ENCODE results near the gene CFAP92.
"Not testable (repeated sequence)": the region's sequence is repeated elsewhere in the genome, so short reads cannot be mapped to it uniquely, and the experiment has no call there.

The CFAP92 gene

DNA sequence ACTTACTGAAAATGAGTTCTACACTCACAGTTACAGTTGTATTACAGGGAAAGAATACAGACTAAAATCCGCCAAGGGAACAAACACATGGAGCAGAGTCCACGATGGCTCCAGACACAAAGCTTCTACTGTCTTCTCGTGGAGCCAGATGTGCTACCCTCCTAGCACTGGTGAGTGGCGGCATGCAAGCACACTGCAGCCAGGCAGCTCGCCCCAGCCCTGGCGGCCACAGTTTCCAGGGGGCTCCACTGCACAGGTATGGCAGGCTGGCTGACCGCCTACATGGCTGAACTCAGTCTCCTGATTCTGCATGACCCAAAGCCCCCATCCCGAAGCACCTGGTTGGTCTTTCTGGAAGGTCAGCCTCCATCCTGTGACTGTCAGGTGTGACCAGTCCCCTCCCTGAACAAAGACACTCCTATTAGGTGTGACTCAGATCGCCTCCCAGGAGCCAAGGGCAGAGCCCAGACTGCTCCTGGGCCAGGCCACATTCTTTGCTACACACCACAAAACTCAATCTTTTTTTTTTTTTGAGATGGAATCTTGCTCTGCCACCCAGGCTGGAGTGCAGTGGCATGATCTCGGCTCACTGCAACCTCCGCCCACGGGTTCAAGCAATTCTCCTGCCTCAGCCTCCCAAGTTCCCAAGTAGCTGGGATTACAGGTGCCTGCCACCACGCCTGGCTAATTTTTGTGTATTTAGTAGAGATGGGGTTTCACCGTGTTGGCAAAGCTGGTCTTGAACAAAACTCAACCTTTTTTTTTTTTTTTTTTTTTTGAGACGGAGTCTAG, 51.5 kb downstream of the CFAP92 start:
- no peak for DNase-seq (ENCODE audit: low read depth, low spot score)

DNA sequence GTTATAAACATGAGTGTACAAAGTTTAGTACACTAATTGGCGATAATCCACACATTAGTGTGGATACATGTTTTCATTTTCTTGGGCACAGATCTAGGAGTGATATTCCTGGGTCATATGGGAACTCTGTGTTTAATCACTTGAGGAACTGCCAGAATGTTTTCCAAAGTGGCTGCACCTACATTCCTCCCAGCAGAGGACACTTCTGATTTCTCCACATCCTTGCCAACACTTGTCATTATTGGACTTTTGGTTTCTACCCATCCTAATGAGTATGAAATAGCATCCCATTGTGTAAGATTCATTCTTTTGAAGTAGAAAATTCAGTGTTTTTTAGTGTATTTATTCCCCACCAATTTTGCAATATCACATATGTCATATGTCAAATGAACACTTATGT, 53.6 kb downstream of the CFAP92 start:
- DNase-seq (ENCODE audit: low read depth, low spot score) = no peak

DNA sequence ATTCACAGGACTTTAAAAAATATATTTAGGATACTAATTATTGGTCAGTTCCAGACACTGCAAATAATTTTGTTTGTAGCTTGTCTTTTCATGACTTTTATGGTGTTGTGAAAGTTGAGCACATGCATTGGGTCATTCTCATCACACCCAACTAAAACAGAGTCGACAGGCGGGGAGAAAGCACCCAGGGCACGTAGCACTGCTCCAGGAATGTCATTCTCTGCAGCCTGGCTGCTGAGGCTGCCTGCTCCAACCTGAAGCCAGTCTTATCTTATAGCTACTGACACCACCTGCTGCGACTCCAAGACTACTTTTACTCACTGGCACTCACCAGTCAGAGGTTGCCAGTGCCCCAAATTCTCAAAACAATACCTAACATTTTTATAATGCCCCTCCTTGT, 57.5 kb downstream of the CFAP92 start:
- DNase-seq (ENCODE audit: low read depth, low spot score) = no peak

DNA sequence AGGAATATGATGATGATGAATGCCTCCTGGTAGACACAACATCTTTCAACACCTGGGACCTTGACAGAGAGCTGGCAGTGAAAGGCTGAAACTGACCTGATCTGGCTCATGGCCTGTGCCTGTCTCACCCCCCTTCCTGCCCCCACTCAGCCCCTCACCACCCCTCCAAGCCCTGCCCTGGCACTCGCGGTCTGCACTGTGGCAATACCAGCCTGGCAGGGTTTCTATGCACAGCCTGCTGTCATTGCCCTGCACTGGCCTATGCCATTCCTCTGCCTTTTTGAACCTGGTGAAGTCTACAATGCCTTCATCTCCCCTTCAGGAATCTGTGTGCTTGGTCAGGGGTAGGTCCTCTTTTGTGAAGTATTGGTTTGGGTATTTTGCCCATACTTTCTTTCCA, 58.0 kb downstream of the CFAP92 start:
- no peak for DNase-seq (ENCODE audit: low read depth, low spot score)

DNA sequence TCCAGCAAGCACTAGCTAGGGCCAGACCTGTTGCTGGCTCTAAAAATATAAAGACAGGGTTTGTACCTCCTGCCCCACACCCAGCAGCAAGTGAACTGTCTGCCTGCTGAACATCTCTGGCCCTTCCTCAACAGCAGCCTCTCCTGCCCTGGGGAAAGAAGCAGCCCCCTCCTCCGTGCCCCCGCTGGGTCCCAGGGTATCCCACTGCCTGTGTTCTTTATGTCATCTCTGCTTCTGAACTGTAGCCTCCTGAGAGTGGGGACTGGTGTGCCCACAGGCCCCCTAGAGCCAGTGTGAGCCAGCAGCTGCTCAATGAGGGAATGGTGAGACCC, 60.0 kb downstream of the CFAP92 start:
- no peak for DNase-seq (ENCODE audit: low read depth, low spot score)

DNA sequence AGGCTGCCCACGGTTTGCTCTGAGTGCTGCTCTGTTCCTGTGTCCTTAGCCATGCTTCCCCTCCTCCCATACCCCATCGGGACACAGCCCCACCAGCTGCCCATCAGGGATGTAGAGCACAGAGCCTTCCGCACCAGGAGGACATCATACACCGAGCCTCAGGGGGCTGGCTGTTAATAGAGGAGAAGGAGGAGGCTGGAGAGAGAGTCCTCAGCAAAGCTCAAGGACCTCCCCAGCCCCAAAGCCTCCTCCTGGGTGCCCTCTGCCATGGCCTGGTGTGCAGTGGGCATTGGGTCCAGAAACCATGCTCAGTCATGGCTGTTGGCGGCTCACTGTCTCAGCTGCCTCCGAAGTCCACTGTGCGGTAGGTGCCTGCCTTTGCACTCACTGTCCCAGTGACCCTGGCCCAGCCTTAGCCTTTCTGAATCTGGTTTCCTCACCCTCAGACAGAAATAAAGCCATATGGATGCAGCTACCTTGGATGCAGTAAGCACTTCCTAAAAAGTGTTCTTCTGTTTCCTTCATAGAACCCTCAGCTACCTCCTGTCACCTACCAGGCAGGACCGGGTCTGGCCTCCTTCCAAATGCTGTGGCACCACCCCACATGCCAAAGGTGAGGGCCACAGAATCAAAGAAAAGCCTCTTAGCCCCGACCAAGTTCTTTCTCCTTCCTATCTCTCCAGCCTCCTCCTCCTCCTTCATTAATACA, 60.5 kb downstream of the CFAP92 start:
- no peak for DNase-seq (ENCODE audit: low read depth, low spot score)

DNA sequence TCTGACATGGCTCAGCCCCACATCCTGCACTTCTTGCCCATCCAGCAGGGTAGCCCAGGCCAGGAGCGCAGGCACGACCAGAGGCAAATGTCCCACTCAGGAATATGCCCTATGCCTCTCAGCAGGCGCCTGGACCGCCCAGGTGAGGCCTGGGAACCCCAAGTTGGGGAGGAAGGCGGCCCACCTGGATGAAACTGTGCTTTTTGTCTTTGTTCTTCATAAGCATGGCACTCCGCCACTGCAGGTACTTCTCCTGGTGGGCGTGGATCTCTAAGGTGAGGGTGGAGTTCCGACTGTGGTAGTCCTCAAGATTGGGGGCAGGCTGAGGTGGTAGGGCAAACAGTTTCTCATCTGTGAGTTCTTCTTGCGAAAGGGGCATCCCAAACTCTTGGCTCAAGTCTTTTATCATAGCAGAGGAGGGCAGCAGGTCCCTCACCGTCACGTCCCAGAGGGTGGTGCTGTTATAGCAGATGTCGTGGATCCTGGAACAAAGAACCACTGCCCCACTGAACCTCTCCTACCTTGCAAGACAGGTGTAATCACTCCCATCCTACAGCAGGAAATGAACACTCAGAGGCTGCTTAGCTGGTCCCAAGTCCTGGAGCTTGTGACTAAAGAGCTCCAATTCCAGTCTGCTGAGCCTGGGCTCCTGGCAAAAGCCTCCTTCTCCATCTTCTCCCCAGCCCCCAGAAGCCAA, 61.2 kb downstream of the CFAP92 start:
- no peak for DNase-seq (ENCODE audit: low read depth, low spot score)

DNA sequence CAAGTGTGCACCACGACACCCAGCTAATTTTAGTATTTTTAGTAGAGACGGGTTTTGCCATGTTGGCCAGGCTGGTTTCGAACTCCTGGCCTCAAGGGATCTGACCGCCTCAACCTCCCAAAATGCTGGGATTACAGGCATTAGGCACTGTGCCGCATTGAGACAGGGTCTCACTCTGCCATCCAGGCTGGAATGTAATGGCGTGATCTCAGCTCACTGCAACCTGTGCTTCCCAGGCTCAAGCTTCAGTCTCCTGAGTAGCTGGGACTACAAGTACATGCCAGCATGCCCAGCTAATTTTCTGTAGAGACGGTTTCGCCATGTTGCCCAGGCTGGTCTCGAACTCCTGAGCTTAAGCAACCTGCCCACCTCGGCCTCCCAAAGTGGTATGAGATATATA, 62.8 kb downstream of the CFAP92 start:
- DNase-seq (ENCODE audit: low read depth, low spot score) = no peak

DNA sequence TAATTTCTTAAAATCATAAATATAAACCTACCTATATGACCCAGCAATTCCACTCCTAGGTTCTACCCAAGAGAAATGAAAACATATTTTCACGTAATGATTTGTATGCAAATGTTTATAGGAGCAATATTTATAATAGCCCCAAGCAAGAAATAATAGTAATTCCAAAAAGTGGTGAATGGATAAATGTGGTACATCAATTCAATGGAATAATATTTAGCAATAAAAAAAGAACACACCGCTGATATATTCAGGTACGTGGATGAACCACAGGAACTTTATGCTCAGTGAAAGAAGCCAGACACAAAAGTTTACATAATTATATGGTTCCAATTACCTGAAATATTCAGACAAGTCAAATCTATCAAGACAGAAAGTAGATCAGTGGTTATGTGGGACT, 64.5 kb downstream of the CFAP92 start:
- no peak for DNase-seq (ENCODE audit: low read depth, low spot score)

DNA sequence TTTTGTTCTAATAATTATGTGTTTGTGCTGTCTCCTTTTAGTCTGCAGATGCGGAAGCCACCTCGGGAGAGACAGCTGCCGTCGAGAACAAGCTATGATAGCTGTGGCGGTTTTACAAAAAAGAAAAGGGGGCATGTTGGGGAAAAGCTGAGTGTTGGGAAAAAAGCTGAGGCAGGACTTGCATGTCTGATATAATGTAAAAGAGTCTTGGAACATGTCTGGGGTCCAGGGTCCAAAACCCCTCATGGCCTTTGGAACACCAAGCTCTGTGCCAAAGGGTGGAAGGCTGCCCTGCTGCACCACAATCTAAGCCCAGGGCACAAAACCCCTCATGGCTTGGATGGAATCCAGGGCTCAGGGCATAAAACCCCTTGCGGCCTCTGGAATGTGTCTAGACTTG, 69.9 kb downstream of the CFAP92 start:
- not testable (repeated sequence) for DNase-seq (ENCODE audit: low read depth, low spot score)

DNA sequence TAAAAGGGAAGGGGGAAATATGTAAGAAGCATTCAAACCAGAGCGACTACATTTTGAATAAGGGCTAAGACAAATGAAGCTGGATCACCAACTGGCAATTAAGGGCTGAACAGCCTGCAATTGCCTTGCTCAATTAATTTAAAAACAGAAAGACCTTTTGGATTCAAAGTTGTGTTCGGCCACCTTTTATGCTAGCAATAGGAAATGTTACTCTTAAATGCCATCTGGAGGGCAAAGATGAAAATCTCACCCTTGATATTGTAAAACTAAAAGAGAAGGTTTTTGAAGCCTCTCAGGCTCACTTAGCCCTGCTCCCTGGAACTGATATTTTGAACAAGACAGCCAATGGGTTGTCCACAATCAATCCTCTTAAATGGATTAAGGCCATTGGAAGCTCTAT, 70.3 kb downstream of the CFAP92 start:
- no peak for DNase-seq (ENCODE audit: low read depth, low spot score)

DNA sequence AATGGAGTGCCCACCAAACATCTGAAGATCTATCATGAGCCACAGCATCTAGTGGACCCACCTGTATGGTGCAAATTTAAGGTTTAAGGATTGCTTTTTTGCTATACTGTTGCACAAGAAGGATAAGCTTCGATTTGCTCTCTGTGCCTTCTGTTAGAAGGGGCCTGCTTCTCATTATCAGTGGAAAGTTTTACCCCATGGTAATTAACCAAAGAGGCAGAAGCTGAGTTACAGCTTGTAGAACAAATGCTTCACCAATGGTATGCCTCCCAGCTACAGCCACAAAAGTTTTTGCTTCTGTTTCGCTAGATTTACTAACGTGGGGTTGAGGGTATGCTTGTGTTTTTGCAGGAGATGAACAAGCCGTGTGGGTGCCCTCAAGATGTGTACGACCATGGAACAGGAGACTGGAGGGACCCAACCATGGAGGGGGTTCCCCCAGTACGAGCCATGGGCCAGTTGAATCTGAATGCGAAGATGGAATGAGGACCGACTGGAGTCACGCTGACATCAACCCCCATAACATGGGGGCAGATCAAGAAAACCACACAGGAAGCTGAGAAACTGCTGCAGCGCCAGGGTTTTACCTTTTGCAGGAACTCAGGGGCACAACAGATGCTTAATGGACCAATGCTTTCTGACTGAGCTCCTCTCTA, 70.9 kb downstream of the CFAP92 start:
- no peak for DNase-seq (ENCODE audit: low read depth, low spot score)

DNA sequence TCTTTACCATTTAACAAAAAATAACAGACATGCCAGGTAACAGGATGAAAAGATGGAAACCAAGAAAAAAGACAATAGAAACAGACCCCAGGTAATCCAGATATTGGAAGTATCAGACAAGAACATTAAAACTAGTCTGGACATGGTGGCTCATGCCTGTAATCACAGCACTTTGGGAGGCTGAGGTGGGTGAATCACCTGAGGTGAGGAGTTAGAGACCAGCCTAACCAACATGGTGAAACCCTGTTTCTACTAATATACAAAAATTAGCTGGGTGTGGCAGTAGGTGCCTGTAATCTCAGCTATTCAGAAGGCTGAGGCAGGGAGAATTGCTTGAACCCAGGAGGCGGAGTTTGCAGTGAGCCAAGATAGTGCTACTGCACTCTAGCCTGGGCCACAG, 73.9 kb downstream of the CFAP92 start:
- DNase-seq (ENCODE audit: low read depth, low spot score) = no peak

DNA sequence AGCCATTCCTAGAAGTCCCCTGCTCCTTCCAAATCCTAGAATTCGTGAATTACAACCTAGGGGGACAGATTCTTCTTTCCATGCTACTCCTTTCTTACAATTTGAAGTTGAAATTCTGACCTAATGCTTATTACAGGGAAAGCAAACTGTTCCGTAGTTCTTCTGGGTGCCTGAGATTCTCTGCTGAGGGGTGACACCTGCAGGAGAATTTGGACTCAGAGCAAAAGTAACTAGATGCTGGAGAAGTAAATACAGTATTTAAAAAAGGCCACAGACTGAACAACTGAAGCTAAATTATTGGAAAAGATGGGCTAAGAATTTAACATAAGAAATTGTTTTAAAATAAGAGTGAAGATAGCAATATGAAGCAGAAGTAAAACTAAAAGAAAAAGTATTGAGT, 76.6 kb downstream of the CFAP92 start:
- no peak for DNase-seq (ENCODE audit: low read depth, low spot score)

DNA sequence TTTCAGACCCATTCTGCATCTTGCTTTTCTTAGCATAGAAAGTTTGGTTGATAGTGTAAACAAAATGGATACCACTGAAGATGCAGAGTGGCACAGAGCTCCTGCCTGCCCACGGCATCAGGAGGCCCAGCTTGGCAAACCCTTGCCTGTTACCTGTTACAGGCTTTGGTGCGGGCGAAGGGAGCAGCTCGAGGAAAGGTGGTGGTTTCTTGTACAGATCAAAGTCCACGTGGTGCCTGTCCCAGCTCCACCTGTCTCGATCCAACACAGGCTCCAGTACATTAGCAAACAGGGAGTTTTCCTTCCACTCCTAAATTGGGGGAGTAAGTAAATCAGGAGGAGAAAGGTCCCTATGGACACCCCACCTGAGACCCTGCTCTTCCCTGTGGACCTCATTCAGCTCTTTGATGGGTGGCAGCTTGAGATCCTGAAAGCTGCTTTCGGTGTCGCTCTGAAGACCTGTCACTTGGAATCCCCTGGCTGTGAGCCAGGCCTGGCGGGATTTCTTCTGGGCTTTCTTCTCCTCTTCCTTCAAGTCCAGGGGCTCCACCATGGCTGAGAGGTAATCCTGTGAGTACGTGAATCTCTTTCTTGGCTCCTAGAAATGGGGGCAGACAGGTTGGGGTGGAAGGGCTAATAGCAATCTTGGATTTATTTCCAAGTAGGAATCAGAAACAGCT, 78.8 kb downstream of the CFAP92 start:
- DNase-seq (ENCODE audit: low read depth, low spot score) = no peak

DNA sequence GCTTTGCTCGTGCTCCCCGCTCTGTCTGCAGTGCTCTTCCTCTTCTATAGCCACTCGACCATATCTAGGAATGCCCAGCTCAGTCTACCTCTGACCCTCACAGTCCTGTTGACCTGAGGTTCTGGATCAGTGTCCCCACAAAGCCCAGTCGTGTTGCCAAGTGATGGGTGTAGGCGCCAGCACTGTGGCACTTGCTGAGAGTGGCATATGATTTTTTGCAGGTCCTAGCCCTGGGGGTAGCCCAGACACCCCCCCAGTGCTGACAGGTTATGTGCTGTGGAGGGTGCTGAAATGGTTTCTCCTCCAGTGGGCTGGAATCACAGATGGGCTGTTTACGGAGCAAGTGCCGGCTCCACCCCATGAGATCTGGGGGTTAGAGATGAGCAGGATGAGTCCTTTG, 82.0 kb downstream of the CFAP92 start:
- no peak for DNase-seq (ENCODE audit: low read depth, low spot score)

DNA sequence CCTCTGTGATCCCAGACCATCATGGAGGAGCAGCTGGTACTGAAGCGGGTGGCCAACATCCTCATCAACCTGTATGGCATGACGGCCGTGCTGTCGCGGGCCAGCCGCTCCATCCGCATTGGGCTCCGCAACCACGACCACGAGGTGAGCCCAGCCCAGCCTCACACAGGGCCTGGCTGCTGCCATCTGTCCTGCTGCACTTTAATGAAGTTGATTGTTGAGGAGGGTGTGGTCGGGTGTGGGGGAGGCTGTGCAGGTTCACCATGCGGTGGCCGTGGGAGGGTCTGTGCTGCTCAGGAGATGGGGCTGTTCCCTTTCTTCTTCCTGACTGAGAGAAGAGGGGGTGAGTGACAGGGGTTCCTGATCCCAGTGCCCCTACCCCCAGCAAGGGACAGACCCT, 83.9 kb downstream of the CFAP92 start:
- DNase-seq (ENCODE audit: low read depth, low spot score) = no peak

DNA sequence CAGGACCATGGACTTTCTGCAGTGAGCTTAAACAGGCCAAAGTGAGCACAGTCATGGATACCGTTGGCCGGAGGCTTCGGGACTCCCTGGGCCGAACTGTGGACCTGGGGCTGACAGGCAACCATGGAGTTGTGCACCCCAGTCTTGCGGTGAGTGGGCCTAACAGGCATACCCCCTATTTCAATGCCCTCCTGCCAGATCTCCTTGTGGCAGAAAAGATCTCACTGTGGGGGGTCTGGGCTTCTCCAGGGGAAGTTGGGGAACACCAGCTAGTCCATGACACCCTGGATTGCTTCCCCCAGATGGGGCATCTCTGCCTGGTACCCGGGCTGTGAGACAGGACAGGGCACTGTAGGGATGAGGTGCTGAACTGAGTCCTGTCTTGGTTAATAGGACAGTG, 84.9 kb downstream of the CFAP92 start:
- DNase-seq (ENCODE audit: low read depth, low spot score) = no peak

DNA sequence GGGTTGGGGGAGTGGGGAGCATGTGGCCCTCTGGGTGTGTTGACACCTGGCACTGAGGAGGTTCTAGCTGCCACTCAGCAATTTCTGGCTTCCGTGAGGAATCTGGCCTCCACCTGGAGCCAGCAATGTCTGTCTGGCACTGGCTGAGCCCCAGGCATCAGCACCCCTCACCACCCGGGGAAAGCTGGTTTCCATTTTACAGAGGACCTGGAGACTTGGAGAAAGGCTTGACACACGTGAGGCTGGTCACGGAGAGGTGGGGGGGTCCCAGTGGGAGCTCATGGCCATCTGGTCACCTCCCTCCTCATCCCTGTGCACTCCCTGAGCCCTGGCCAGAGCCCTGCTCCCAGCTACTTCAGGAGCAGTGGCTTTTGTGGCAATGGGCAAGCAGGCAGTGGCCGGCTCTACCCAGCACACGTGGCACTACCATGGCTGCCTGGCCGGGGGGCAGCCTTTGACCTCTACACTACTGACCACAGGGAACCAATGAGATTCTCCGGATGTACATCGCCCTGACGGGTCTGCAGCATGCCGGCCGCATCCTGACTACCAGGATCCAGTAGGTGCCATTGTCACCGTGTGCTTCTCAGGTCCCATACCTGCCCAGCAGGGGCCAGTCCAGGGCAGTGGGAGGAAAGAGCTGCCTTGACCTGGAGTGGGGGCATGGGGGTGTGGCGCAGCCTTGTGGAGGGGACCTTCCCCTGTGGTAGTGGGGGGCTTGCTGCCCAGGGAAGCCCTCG, 86.0 kb downstream of the CFAP92 start:
- no peak for DNase-seq (ENCODE audit: low read depth, low spot score)

DNA sequence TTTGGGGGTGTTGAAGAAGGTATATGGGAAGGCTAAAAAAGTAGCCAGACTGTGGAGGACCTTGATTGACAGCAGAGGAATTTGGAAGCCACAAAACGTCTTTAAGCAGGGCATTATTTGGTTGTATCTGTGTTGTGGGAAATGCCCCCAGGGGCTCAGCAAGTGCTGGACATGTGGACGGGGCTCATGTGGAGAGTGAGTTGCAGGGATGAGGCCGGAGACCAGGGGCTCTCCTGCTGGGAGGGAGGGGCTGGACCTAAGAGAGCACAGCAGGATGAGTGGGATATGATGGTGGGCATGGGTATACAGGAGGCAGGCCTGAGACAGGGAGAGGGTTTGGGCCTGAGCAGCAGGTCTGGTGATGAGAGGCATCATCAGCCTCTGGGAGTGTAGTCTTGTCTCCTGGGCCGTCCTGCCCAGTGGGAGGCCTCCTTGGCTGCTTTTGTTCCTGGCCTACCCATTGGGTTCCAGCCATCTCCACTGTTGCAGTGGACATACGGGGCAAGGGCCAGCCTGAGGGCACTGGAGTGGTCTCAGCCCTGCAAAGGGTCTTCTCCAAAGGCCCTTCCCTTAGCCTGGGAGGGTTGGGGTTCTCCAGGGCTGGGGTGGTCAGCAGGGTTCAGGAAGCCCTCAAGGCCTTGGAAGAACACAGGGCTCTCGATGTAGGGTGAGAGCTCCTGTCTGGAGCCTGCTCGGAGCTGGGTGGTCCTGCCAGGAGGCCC, 86.9 kb downstream of the CFAP92 start:
- no peak for DNase-seq (ENCODE audit: low read depth, low spot score)

All from activated CD4-positive, CD25-positive, alpha-beta regulatory T cell treated with anti-CD3 and anti-CD28 coated beads, Interleukin-2, amount 50 U/mL, for 16 hours (primary cell).